IPS DF 19.7 (cell line): ENCODE results near the gene CATSPERD.
"Not testable (repeated sequence)": the region's sequence is repeated elsewhere in the genome, so short reads cannot be mapped to it uniquely, and the experiment has no call there.

Experiments
- DNase-seq: peaks from one replicate; pipeline ENCODE4 v3.0.0-alpha.2; 2013; ENCODE audit warnings: low read depth, low spot score

Gene CATSPERD

DNA sequence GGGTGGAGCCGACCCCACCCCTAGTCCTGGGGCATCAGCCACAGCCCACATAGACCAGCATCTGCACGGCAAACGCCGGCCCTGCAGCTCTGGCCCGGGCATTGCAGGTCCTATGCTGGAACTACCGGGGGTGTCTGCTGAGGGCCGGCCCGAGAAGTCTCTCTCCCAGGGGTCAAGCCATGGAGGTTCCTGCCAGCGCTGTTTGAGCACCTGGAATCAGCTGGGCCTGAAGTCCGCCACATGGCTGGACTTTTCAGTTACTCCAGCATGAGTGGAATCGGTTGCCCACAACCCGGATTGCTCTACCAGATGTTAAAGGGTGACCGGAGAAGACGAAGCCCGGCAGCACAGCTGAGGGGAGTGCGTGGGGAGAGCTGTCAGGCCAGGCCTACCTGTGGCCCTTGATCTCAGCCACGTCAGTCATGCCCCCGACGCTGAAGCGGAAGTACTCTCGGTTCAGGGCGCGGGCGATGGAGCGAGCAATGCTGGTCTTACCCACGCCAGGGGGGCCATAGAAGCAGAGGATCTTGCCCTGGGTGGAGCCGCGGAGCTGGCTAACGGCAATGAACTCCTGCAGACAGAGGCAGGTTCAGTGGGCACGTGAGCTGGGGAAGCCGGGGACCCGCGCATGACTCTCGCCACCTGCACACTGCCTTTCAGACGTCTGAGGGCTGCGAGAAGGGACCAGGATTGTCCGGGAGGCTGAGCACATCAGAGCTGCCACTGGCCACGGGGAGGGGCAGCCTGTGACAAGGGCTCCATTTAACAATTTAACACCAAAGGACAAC is 21.6 kb upstream of the CATSPERD start:
- DNase-seq: no peak

DNA sequence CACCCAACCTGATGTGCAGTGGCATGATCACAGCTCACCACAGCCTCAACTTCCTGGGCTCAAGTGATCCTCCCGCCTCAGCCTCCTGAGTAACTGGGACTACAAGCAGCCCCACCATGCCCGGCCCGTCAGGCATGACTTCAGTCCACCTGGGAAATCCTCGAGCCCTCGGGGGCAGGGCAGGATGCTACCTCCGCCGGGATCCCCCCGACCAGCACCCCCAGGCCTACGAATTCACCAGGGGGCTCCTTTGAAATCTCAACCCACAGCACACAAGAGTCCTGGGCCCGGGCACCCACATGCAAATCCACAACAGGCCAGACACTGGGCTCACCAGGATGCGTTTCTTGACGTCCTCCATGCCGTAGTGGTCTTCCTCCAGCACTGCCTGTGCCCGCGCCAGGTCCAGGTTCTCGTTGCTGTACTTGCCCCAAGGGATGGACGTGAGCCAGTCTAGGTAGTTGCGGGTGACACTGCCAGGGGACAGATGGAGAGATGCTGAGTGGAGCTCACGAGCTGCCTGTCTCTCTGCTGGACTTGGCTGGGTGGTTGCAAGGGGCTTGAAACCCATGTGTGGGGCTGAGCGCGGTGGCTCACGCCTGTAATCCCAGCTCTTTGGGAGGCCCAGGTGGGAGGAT is 19.9 kb upstream of the CATSPERD start:
- no peak for DNase-seq

- DNase-seq: not testable (repeated sequence)
Observed at GRCh38 chr19:5702053-5702410, 18.4 kb upstream of the CATSPERD start.

- DNase-seq: no peak
Observed at GRCh38 chr19:5703819-5704818, 16.3 kb upstream of the CATSPERD start.

DNA sequence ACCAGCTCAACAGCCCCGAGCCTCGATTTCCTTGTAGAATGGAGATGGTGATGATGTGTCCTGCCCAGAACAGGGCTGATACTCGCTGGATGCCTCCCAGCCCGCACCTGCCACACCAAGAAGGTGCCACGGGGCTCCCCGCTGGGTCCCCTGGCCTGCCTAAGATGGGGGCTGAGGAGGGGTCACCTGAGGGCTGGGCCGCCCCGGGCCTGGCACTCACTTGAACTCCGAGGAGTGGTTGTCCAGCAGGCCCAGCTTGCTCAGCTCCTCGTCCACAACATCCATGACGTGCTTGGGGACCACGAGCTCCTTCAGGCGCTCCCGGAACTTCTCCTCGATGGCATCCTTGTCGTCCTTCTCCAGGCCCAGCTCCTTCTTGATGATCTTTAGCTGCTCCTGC is 14.9 kb upstream of the CATSPERD start:
- DNase-seq: no peak

DNA sequence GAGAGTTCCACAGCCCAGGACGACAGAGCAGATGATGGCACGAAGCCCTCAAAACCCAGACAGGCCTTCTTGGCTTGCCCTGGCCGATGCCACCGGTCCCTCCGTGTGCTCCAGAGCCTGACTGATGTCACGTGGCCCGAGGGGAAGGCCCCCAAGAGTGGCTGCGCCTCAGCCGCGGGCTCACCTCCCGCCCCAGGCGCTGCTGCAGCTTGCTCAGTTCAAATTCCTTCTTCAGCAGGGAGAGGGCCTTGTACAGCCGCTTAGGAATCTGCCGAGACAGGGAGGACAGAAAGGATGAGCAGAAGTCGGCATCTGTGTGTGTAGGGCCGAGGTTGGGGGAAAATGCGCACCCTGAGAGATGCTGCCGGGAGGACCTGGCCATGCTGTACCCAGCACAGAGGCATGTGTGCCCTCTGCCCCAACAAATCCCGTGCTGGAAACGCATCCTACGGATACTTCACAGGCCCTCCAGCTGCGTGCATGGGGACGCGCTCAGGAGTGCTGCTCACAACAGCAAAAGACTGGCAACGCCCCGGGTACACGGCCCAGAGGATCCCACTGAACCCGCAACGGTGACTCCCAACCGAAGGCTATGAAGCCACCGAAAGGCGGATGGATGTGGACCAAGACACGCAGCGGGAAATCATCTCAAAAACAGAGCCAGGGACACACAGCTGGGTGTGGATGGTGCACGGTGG is 13.4 kb upstream of the CATSPERD start:
- no peak for DNase-seq

GRCh38 chr19:5707576-5708575 is 12.6 kb upstream of the CATSPERD start:
- DNase-seq: no peak

DNA sequence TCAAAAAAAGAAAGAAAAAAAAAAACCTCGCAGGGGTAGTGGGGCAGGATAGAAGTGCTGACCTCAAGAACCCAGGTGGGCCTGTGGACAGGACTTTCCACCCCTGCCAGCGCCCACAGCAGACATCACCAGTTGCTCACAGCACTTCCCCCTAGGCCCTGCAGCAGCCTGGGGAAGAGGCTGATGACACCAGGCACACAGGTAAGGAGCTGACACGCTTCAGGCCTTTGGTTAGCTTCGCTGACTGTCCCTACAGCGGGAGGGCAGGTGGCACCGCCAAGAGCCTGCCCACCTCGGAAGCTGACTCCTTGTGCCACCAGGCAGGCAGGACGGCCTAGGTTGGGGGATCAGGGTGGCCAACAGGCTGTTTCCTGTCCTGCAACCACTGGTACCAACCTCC is 9.4 kb upstream of the CATSPERD start:
- DNase-seq: no peak

GRCh38 chr19:5711713-5712161 is 8.7 kb upstream of the CATSPERD start:
- DNase-seq: no peak

GRCh38 chr19:5713228-5713627 is 7.2 kb upstream of the CATSPERD start:
- no peak for DNase-seq

GRCh38 chr19:5714816-5715215 is 5.6 kb upstream of the CATSPERD start:
- no peak for DNase-seq

- DNase-seq: no peak
Observed at GRCh38 chr19:5717215-5717935, 3.1 kb upstream of the CATSPERD start.

GRCh38 chr19:5718037-5718578 is 2.3 kb upstream of the CATSPERD start:
- DNase-seq: no peak

DNA sequence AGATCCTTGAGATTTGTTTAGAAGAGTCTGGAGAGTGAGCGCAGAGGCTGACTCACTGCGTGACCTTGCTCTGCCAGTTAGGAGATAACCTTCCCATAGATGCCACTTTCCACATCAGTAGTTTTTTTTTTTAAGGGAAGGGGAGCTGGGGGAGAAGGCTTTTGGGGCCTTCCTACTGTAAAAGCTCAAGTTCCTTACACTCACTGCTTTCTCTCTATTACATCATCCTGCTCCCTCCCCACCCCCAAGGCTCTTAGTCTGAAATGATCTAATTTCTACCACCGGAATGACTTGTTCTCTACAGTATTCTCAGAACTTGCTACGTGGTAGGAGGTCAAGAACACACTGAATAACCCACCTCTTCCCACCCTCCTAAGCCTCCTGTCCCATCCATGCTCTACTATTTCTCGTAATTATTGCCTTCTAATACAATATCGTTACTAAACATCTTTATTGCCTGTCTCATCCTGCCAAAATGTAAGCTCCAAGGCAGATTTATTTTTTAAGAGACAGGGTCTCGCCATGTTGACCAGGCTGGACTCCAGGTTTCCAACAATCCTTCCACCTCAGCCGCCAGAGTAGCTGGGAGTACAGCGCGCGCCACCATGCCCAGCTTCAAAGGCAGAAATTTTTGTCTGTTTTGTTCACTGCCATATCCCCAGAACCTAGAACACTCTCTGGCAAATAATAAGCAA is 1.7 kb upstream of the CATSPERD start:
- no peak for DNase-seq

DNA sequence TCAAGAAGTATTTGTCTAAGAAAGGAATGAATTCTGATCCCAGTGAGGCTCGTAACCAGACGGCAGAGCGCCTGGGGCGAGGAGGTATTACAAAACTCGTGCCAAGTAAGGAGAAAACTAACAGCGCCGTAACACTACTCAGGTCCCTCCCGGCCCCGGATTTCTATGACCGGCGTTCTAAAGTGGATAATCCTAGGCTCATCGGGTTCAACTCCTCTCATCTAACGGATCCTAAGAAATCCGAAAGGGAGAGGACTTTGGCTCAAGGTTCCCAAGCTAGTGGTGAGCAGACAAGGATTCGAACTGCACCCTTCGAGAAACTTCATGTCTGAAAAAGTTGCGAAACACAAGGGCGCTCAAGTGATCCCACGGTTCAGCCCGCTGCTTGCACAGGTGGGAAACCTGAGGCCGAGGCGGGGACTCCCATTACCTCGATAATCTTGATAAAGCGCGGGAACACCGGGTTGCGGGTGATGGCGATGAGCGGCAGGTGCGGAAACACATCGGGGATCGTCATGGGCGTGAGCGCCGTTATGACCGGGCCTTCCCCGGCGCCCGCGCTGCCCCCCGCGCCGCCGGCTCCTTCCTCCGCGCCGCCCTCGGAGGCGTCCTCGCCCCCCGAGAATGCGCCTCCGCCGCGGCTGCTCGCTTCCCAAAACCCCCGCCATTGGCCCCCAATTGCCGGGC is 1.0 kb upstream of the CATSPERD start:
- no peak for DNase-seq

DNA sequence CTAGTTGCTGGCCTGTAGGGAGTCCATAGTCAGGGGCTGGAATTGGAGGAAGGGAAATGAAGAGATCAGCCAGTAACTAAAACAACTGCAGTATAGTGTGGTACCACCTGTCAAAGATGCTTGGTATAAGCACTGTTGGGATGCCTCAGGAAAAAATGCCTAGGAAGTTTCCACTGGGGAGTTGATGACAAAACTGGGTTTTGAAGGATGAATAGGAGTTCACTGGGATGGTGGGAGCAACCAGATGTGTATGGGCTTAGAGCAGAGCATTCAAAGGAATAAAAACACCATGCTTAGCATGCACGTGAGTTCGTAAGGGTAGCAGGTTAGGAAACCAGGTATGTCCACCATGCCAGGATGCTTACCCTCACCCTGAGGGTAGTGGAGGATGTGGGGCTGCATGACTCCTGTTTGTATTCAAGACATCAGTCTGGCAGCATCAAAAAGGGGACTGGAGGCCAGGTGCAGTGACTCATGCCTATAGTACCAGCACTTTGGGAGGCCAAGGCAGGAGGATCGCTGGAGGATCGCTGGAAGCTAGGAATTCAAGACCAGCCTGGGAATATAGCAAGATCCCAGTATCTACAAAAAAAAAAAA is 7.1 kb downstream of the CATSPERD start:
- no peak for DNase-seq

DNA sequence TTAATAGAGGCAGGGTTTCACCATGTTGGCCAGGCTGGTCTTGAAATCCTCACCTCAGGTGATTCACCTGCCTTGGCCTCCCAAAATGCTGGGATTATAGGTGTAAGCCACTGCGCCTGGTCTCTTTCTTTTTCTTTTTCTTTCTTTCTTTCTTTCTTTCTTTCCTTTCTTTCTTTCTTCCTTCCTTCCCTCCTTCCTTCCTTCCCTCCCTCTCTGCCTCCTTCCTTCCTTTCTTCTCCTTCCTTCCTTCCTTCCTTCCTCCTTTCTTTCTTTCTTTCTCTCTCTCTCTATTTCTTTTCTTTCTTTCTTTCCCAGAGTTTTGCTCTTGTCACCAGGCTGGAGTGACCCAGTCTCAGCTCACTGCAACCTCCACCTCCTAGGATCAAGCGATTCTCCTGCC is 12.7 kb downstream of the CATSPERD start:
- not testable (repeated sequence) for DNase-seq

- DNase-seq: no peak
Observed at GRCh38 chr19:5738423-5738822, 18.0 kb downstream of the CATSPERD start.
